DMS79 (cell line): ENCODE data around the gene RTL9.

Source experiments
- DNase-seq: peaks from one replicate; lab custom pipeline; 2025; lab: John Stamatoyannopoulos, UW

Gene RTL9

DNA sequence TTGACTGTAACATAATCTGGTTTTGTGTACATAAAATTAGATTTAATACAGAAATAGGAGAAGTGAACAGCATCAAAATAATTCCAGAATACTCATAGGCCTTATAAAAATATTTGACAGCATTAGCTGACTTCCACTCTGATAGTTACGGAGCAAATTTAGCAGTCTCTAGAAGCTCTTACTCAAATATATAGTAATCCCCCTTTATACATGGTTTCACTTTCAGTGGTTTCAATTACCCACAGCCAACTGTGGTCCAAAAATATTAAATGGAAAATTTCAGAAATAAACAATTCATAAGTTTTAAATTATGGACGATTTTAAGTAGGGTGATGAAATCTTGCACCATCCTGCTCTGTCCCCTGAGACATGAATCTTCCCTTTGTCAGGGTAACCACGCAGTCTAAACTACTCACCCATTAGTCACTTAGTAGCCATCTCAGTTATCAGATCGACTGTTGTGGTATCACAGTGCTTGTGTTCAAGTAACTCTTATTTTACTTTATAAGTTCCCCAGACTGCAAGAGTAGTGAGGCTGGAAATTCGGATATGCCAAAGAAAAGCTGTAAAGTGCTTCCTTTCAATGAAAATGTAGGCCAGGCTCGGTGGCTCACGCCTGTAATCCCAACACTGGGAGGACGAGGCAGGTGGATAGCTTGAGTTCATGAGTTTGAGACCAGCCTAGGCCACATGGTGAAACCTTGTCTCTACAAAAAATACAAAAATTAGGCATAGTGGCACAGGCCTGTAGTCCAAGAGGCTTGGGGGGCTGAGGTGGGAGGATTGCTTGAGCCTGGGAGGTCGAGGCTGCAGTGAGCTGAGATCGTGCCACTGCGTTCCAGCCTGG, 17.2 kb upstream of the RTL9 start:
- no peak for DNase-seq

DNA sequence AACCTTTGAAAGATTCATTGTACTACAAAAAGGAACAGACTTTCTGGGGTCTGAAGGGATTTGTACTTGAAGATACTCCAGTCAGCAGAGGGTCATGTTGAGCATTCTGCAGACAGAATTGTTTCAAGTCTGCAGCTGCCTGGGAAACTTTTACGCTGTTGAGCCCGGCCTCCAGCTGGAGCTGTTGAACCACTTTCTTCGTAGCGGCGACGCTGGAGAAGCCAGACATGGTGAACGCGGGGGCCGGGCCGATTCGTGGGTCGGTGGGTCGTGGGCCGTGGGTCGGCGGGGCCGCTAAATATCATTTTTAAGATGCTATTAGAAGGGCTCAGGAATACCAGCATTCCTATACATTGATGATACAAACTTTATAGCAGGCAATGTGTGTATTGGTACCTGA, 12.0 kb upstream of the RTL9 start:
- no peak for DNase-seq

DNA sequence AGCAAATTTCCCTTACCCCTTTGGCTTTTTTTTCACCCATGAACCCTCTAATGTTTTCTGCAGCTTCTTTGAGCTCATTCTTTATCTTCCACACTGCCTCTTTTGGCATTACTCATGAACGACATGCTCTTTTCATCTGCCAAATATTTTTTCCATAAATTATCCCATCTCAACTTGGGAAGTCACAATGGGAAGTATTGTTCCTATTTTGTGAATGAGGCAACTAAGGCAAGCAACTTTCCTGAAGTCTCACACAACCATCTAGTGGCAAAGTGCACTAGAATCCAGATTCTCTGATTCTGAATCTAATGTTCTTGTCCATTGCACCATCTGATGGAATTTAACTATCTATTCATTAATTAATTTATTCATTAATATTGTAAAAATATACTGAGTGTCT, 625 bp downstream of the RTL9 start:
- DNase-seq = no peak

GRCh38 chrX:110363244-110363643, 4.6 kb downstream of the RTL9 start:
- DNase-seq = no peak

DNA sequence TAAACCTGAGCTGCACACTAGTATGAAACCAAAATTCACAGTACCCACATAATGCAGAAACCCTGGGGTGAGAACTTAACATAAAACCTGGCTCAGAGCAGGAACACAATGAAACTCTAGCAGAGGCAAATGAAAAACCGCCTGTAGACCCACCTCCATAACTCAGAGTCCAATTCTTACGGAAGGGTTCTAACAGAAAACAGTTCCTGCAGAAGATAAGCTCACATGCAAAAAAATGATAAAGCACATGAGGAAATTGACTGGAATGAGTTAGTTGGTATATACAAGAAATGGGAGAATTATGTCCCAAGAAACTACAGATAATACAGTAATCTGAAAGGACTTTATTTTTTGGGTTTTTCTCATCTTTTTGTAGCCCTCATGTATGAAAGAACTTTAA, 14.7 kb downstream of the RTL9 start:
- no peak for DNase-seq

- no peak for DNase-seq
Observed at GRCh38 chrX:110374559-110374958, 15.9 kb downstream of the RTL9 start.

- no peak for DNase-seq
Observed at GRCh38 chrX:110381216-110381615, 22.6 kb downstream of the RTL9 start.

DNA sequence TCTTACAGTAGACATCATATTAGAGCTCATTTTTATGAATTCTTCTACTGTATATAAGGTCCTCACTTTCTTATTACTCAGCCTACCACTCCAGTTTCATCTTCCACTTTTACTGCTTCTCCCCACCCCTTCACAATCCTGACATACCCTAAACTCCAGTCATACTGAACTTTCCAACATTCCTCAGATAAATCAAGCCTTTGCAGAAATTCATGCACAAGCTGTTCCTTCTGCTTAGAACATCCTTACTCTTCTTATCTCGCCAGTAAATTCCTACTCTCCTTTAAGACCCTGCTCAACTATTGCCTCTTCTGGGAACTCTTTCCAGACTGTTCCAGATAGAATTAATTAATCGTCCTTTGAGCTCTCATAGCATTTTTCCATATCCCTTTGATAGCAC, 24.8 kb downstream of the RTL9 start:
- DNase-seq = no peak

GRCh38 chrX:110384490-110384889, 25.8 kb downstream of the RTL9 start:
- no peak for DNase-seq

- no peak for DNase-seq
Observed at GRCh38 chrX:110389570-110389969, 30.9 kb downstream of the RTL9 start.

DNA sequence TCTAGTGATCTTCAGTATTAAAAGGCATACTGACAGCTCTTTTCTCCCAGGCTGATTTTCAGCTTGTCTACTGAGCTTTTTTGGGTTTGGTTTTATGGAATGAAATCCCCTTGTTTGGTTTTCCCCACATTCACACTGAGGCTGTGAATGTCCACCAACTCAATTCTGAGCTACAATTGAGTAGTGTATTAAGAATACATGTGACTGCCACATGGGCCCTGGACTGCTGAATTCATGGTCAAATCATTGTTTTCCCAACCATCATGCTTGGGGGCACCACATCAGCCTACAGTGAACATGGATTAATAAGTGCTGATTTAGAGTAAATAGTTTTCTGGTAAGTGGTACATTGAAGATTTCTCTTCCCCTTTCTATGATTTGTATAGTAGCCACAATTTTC, 32.4 kb downstream of the RTL9 start:
- DNase-seq = no peak

DNA sequence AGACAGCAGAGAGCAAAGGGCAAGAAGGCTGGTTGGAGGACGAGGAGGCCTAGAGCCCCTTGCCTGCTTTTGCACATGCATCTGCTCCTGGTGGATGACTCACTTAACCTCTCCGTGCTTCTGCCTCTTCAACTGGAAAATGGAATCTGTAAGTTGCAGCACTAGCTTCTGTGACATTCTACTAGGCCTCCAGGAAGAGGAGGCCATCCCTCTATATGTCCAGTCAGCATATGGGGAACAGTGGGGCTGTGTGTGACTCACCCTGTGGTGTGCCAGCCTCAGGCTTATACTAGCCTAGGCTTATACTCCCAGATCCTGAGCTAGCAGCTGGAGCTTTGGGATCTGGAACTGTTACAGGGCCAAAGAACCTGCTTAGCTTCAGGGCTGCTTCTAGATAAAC, 36.0 kb downstream of the RTL9 start:
- DNase-seq = no peak

DNA sequence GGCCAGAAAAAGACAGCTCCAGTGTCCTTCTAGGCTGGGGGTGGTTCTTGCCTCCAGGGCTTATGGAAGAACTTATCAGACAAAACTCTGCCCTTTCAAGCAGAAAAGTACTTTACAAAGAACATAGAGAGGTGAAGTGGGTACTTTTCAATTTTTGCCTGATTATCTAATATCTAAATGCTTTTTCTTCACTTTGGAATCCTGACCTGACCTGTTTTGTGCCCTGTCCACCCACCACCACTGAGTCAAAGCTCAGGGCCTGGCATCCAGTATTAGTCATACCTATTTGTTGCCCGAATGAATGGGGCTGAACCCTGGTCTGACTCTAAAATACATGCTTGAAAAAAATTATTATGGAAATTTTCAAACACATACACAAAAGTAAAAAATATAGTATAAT, 37.2 kb downstream of the RTL9 start:
- no peak for DNase-seq

DNA sequence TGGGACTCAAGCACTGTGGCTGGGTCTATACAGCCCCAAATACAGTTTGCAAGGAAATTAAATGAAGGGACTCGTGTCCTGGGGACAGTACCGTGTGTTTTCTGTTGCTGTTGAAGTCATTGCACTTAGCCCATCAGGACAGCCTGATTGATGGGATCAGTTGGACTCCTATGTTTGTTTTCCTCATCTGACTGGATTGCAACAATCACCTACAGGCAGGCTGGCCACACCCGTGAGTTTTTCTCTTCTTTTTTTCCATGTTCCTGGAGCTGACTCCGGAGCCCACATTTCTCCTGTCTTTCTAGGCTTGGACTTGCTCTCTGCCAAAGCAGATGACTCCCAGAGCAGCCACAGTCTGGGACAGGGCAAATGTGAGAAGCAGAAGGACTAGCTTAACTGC, 38.1 kb downstream of the RTL9 start:
- no peak for DNase-seq

DNA sequence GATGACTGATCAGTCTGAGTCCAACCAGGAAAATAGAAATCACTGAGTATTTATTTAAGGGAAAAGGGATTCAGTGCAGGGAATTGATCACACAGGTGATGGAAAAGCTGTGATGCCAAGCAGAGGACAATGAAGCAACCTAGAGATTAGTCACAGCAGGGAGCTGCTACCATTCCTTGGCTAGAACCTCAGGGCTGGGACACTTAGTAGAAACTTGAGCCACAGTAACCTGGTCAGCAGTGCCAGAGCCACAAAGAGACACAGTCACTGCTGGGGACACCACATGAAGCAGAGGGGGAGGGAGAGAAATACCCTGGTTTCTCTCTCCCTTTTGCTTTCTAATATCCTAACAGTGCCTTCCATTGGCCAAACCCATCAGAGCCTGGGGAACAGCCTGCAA, 38.7 kb downstream of the RTL9 start:
- DNase-seq = no peak

DNA sequence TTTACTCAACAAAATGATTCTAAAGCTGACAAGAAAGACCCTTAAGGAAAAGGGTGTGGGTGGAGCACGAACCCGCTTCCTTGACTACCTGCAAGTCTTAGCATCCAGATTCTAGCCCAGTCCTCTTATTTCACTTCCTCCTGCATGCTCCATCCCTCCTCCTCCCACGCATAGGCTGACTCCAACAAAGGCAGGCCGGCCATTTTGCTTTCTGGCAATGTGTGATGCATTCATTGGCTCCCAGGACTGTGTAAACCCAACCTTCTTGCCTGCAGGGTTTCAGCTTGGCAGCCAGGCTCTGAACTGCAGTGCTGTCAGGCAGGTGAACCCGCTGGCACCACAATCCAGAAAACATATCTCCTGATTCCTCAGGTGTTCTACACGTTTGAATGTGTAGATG, 39.3 kb downstream of the RTL9 start:
- no peak for DNase-seq

DNA sequence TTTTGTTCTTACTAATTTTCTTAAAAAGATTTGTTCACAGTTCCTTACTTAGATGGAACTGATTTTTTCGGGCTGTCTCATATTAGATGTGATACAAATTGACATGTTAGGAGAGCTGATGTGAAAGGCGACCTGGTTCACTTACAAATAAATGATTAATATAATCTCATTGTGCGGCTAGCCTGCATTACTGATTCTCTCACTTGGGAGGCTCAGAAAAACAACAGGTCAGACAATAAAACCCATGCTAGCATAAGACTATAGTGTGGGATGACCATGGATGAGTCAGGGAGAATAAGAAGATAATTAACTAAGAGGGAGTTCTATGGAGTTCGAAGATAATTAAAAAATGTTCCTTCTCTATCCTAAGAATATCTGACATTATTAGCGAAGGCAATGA, 40.8 kb downstream of the RTL9 start:
- DNase-seq = no peak

DNA sequence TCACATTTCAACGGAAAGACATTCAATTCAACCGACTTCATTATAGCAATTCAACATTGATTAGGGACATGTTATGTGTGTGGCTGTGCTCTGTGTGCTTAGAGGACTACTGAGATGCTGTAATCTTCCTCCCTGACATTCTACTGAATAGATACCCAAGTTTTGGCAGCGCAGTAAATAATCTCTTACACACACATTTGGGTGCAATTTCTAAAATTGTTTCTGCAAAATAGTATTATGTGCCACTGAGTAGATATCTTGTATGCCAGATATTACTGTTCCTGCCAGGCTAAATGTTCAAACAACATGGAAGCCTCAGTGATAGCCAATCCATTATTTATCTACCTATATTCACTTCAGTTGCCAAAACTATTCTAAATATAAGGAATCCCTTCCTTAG, 41.3 kb downstream of the RTL9 start:
- DNase-seq = no peak

DNA sequence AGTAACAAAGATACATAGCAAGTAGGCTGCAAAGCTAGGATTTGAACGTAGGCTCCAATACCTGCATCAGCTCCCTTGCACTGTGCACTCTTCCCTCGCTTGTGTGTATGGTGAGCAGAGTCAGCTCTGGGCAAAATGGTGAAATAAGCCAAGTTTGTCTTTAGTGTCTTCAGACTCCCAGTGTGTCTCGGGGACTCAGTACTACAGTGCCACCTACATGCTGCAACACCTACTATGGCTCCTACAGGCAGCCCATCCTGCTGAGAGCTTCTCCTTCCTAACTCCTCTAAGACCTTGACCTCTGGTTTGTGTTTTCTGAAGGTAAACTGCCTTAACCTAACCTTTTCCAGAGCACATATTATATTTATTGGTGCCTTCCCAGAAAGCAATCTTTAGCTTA, 42.5 kb downstream of the RTL9 start:
- DNase-seq = no peak

DNA sequence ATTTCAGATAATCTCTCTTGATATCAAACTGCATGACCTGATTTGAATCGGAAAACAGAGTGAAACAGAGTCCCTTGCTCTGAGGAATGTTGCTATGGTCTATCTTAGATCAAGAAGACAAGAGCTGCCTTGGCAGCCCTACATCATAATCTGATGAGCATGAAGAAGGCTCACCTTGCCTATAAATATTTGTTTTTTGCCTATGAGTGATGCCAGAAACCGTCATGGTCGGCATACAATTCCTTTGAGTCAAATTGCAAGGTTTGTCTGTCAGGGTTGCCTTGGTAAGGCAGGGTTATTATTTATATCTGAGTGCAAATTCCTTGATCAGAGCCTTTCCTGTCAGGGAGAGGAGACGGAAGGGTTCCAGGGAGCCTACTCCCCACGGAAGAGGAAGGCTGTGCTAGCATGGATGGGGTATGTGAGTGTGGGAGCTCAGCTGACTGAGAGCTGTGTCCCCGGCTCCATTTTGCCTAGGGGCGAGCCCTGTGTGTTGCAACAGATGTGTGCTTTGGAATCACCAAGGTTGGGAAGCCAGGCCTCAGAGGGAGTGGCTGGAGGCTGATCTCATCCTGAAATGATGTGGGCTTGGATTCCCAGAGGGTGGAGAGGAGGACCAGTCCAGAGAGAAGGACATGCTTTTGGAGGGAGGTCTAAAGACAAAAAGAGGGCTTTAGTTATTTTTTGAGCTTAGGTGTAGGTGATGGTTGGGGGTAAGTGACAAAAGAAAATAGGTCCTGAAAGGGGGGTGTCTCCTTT, 43.6 kb downstream of the RTL9 start:
- DNase-seq = no peak

GRCh38 chrX:110402850-110403221, 44.2 kb downstream of the RTL9 start:
- no peak for DNase-seq

DNA sequence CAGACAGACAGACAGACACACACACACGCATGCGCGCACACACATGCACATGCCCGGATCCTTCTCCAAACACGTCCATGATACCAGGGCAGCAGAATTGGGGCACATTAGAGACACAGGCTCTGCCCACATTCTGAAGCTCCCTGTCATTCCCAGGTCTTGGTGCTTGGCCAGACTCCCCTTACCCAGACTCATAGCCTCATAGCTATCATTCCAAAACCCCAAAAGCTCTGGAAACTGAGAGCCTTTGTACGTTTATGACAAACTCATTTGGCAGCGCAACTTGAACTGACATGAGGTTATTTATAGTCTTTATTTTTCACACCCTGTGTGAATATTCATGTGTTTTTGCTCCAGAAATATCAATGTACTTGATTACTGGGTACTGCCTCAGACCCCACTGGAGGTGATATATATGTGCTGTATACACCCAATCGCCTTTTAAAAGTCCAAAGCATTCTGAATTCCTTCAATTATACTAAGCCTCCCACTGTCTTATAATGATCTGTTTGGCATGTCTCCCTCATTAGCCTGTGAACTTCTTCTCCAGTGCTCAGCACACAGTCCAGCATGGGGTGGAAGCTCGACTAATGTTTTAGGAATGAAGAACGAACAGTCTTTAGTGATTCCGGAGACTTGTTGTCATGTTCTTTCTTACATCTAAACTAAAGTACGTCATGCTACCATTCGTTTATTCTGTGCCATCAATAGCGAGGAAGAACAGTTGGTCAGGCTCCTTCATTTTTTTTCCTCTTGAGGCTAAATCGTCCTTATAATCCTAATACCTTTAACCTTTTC, 45.0 kb downstream of the RTL9 start:
- no peak for DNase-seq

- no peak for DNase-seq
Observed at GRCh38 chrX:110404376-110404775, 45.7 kb downstream of the RTL9 start.
